Neuronal stem cell (in vitro differentiated cells): ENCODE results near the gene PLSCR1.

Experiments used
- DNase-seq: peaks from one replicate; pipeline ENCODE4 v3.0.0-alpha.2; 2013; ENCODE audit warnings: low spot score
- H2AFZ ChIP-seq: one replicate; pipeline ENCODE4 v1.6.1; 2013; ENCODE audit warnings: mild to moderate bottlenecking, low read length, inconsistent platforms
- H2AK5ac ChIP-seq: 2 replicates; pipeline ENCODE4 v1.6.1; 2013; ENCODE audit warnings: low read depth, mild to moderate bottlenecking, inconsistent platforms, low read length, moderate library complexity, mixed read lengths
- H2BK120ac ChIP-seq: 2 replicates; pipeline ENCODE4 v1.6.1; 2013; ENCODE audit warnings: low read depth, mild to moderate bottlenecking, inconsistent platforms, low read length, moderate library complexity, mixed read lengths
- H2BK12ac ChIP-seq: one replicate; pipeline ENCODE4 v1.6.1; 2013; ENCODE audit warnings: low read length, inconsistent platforms
- H2BK15ac ChIP-seq: 2 replicates; pipeline ENCODE4 v1.6.1; 2013; ENCODE audit warnings: mild to moderate bottlenecking, low read length, inconsistent platforms, mixed read lengths
- H2BK5ac ChIP-seq: one replicate; pipeline ENCODE4 v1.6.1; 2013; ENCODE audit warnings: inconsistent platforms, mild to moderate bottlenecking, low read length, moderate library complexity
- H3K14ac ChIP-seq: one replicate; pipeline ENCODE4 v1.6.1; 2013; ENCODE audit warnings: low read length, inconsistent platforms
- H3K18ac ChIP-seq: 2 replicates; pipeline ENCODE4 v1.6.1; 2013; ENCODE audit warnings: low read length, inconsistent platforms
- H3K23ac ChIP-seq: 2 replicates; pipeline ENCODE4 v1.6.1; 2013; ENCODE audit warnings: low read depth, mild to moderate bottlenecking, mixed read lengths, low read length, inconsistent platforms; ENCODE audit not compliant: poor library complexity
- H3K27ac ChIP-seq: replicated peaks from 3 replicates; pipeline ENCODE4 v1.5.1; 2013; ENCODE audit warnings: low read length, inconsistent platforms
- H3K27me3 ChIP-seq, 3 experiments: 2 replicates each; pipeline ENCODE4 v1.6.1; 2013; ENCODE audit warnings: low read length in 3 of 3, mild to moderate bottlenecking in 2 of 3, inconsistent platforms in 1 of 3, low read depth in 1 of 3, mixed read lengths in 1 of 3, moderate library complexity in 1 of 3; ENCODE audit not compliant: control insufficient read depth in 3 of 3, insufficient read depth in 3 of 3
- H3K36me3 ChIP-seq, 2 donors: replicated peaks in 1 of 2; 2 replicates each; pipeline ENCODE4 v1.6.1; 2013; ENCODE audit warnings: low read length in 2 of 2; ENCODE audit not compliant: control insufficient read depth in 2 of 2, insufficient read depth in 2 of 2
- H3K4ac ChIP-seq: 2 replicates; pipeline ENCODE4 v1.6.1; 2013; ENCODE audit warnings: inconsistent platforms, mild to moderate bottlenecking, low read length, moderate library complexity
- H3K4me1 ChIP-seq, 2 donors: 1 replicate in 1 of 2; 2 replicates in 1 of 2; pipeline ENCODE4 v1.6.1; 2013; ENCODE audit warnings: low read length in 2 of 2, low read depth in 1 of 2; ENCODE audit not compliant: control insufficient read depth in 2 of 2, insufficient read depth in 1 of 2
- H3K4me2 ChIP-seq: one replicate; pipeline ENCODE4 v1.6.1; 2013; ENCODE audit warnings: mild to moderate bottlenecking, low read length, inconsistent platforms; ENCODE audit not compliant: insufficient read depth, poor library complexity, severe bottlenecking
- H3K4me3 ChIP-seq, 2 donors: 2 replicates each; pipeline ENCODE4 v1.5.1; 2013; ENCODE audit warnings: low read length in 2 of 2, mild to moderate bottlenecking in 2 of 2, inconsistent platforms in 1 of 2, moderate library complexity in 1 of 2
- H3K79me1 ChIP-seq: one replicate; pipeline ENCODE4 v1.6.1; 2013; ENCODE audit warnings: low read depth, mild to moderate bottlenecking, inconsistent platforms, low read length, moderate library complexity
- H3K9ac ChIP-seq: one replicate; pipeline ENCODE4 v1.6.1; 2013; ENCODE audit warnings: mild to moderate bottlenecking, low read depth, low read length, inconsistent platforms; ENCODE audit not compliant: poor library complexity
- H3K9me3 ChIP-seq, 2 donors: replicated peaks in 1 of 2; 2 replicates each; pipeline versions ENCODE3 to v1.6.1; 2013; ENCODE audit warnings: low read length in 2 of 2, mild to moderate bottlenecking in 2 of 2, inconsistent platforms in 1 of 2, low read depth in 1 of 2, mixed read lengths in 1 of 2, moderate library complexity in 1 of 2; ENCODE audit not compliant: control insufficient read depth in 2 of 2, insufficient read depth in 1 of 2
- H4K8ac ChIP-seq: one replicate; pipeline ENCODE4 v1.6.1; 2013; ENCODE audit warnings: low read depth, mild to moderate bottlenecking, inconsistent platforms, low read length, moderate library complexity
- H4K91ac ChIP-seq: one replicate; pipeline ENCODE4 v1.6.1; 2013; ENCODE audit warnings: low read length, low read depth, mild to moderate bottlenecking, inconsistent platforms; ENCODE audit not compliant: poor library complexity
- WGBS, 2 donors: extraction: QIAGEN DNeasy Blood & Tissue Kit; methylation state at CpG; one replicate each; pipeline ENCODE4 v1.1.7; 2013; ENCODE audit warnings: missing lambda C conversion rate in 2 of 2, mixed read lengths in 1 of 2; ENCODE audit not compliant: insufficient read length in 2 of 2, insufficient replicate concordance in 1 of 2; ENCODE audit errors: extremely low coverage in 2 of 2; 5-methylcytosine and 5-hydroxymethylcytosine counted together

The PLSCR1 gene

DNA sequence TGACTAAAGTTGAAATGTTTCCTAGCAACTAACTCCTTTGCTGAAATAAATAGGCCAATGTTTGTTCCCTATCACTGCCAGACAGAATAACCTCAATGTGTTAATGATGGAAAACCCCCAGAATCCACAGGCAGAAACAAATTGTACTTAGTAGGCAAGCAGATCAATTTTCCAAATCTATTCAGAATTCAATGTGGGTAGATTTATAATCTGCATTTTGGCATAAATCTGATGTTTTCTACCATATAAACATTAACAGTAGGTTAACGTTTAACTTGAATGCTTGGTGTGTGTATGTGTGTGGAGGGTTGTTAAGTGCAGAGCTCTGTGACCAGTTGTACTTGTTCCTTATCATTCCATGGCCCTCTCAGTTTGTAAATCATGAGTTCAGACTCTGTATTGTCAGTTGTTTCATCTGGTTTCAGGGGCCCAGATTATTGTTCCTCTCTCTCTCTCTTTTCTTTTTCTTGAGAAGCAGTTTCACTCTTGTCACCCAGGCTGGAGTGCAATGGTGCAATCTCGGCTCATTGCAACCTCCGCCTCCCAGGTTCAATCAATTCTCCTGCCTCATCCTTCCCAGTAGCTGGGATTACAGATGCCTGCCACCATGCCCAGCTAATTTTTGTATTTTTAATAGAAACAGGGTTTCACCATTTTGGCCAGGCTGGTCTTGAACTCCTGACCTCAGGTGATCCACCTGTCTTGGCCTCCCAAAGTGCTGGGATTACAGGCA, 32.8 kb downstream of the PLSCR1 start:
- DNase-seq: no peak
- no peak overlapping the region for H3K23ac ChIP-seq
- no peak overlapping the region for H3K9ac ChIP-seq
- H3K27ac ChIP-seq: no peak overlapping the region
- H2BK120ac ChIP-seq: no peak overlapping the region
- H2AFZ ChIP-seq: no peak overlapping the region
- H2BK15ac ChIP-seq: no peak overlapping the region
- no peak overlapping the region for H2AK5ac ChIP-seq
- H3K4me3 ChIP-seq: no peak overlapping the region
- no peak overlapping the region for H3K18ac ChIP-seq
- H3K27me3 ChIP-seq: no peaks in the 10 kb centered on the region
- WGBS, 2 donors: no CpG with 5 or more reads among the region's 3 CpGs
- H3K14ac ChIP-seq: no peak overlapping the region
- H4K91ac ChIP-seq: no peak overlapping the region
- peaks cover 4 to 15% of the 10 kb centered on the region in 2 donors for H3K4me1 ChIP-seq
- no peak overlapping the region for H3K4ac ChIP-seq
- peaks cover 0 to 7% of the 10 kb centered on the region in 2 donors for H3K9me3 ChIP-seq
- H3K79me1 ChIP-seq: no peaks in the 10 kb centered on the region
- no peak overlapping the region for H2BK12ac ChIP-seq
- H3K4me2 ChIP-seq: no peak overlapping the region
- H4K8ac ChIP-seq: no peak overlapping the region
- no peak overlapping the region for H2BK5ac ChIP-seq
- H3K36me3 ChIP-seq: peaks cover 0 to 15% of the 10 kb centered on the region in 2 donors

DNA sequence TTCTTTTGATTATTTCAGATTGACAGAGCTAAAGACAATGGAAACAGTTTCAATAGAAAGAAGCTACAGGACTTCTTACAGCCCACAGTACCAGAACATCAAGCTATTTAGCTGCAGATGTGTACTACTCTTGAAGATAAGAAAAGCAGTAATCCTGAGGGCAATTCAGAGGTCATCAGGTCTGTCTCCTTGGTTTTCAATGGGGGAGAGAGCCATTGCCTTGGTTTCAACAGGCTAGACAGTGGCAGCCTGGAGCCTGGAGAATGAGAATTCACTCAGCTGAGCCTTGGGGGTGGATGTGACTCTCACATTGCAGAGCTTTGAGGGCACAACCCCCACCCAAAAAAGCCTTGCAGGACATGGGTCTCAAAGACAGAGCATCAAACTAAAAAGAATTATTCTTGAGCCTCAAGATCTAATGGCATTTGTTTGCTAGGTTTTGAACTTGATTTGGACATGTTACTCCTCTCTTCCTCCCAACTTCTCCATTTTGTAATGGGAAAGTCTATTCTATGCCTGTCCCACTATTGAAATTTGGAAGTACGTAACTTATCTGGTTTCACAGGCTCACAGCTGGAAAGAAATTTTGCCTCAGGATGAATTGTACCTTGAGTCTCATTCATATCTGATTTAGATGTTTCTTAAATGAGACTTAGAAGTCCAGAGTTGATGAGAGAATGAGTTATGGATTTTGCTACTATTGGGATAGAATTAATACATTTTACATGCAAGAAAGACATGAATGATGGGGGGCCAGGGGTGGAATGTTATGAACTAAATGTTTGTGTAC, 36.9 kb downstream of the PLSCR1 start:
- Histone ChIP-seq H3K14ac (no peak overlapping the region), H2BK12ac (no peak overlapping the region), H2AFZ (no peak overlapping the region), H2BK120ac (no peak overlapping the region), H4K91ac (no peak overlapping the region), H3K18ac (no peak overlapping the region), H3K79me1 (no peaks in the 10 kb centered on the region), H3K9ac (no peak overlapping the region), H3K9me3 (peaks cover 0 to 9% of the 10 kb centered on the region in 2 donors), H2BK15ac (no peak overlapping the region), H3K36me3 (no peaks in the 10 kb centered on the region), H3K4ac (no peak overlapping the region), H3K4me1 (peaks cover 2 to 32% of the 10 kb centered on the region in 2 donors), H4K8ac (no peak overlapping the region), H3K4me2 (no peak overlapping the region), H2AK5ac (no peak overlapping the region), H3K27me3 (no peaks in the 10 kb centered on the region), H2BK5ac (no peak overlapping the region), H3K27ac (no peak overlapping the region), H3K4me3 (no peak overlapping the region), H3K23ac (no peak overlapping the region)
- WGBS, 2 donors: no CpG with 5 or more reads among the region's 1 CpG
- DNase-seq: no peak

DNA sequence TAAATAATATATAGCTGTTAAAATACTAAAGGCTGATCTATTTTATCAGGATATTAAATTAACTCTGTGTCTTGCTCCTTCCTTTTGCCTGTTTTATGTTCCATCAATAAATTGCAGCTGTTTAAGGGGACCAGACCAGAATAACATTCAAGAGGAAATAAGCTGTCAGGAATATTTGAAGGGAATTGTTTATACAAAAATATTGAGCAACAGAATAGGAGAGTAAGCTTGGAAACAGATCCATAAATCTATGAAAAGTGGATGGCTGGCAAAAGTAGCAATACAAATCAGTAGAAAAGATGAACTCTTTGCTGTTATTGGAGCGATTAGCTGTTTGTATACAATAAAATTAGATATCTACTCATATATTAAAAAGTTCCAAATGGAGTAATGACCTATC, 38.9 kb downstream of the PLSCR1 start:
- no peak overlapping the region for H4K91ac ChIP-seq
- H2AK5ac ChIP-seq: no peak overlapping the region
- WGBS, 2 donors: no CpG with 5 or more reads among the region's 1 CpG
- H3K79me1 ChIP-seq: no peaks in the 10 kb centered on the region
- H3K9ac ChIP-seq: no peak overlapping the region
- no peak overlapping the region for H3K4me2 ChIP-seq
- H2AFZ ChIP-seq: no peak overlapping the region
- no peak overlapping the region for H2BK120ac ChIP-seq
- no peak overlapping the region for H3K14ac ChIP-seq
- H3K4me3 ChIP-seq: no peak overlapping the region
- H3K27ac ChIP-seq: no peak overlapping the region
- no peak overlapping the region for H2BK12ac ChIP-seq
- peaks cover 0 to 9% of the 10 kb centered on the region in 2 donors for H3K9me3 ChIP-seq
- H3K36me3 ChIP-seq: no peaks in the 10 kb centered on the region
- H3K4me1 ChIP-seq: peaks cover 2 to 32% of the 10 kb centered on the region in 2 donors
- H2BK15ac ChIP-seq: no peak overlapping the region
- no peak overlapping the region for H2BK5ac ChIP-seq
- H3K18ac ChIP-seq: no peak overlapping the region
- H3K4ac ChIP-seq: no peak overlapping the region
- no peak for DNase-seq
- no peak overlapping the region for H3K23ac ChIP-seq
- no peaks in the 10 kb centered on the region for H3K27me3 ChIP-seq
- no peak overlapping the region for H4K8ac ChIP-seq

DNA sequence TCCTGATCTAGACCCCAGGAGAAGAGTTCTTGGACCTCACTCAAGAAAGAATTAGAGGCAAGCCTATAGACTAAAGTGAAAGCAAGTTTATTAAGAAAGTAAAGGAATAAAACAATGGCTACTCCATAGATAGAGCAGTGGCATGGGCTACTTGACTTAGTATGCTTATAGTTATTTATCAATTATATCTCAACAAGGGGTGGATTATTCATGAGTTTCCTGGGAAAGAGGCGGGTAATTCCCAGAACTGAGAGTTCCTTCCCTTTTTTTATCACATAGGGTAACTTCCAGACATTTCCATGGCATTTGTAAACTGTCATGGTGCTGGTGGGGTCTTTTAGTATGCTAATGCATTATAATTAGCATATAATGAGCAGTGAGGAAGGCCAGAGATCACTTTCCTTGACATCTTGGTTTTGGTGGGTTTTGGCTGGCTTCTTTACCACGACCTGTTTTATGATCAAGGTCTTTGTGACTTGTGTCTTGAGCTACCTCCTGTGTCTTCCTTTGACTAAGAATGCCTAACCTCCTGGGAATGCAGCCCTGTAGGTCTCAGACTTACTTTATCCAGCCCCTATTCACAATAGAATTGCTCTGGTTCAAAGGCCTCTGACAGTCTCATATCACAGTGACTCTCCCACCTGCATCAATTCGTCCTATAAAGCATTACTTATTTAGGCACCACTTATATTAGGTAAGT, 39.8 kb downstream of the PLSCR1 start:
- Histone ChIP-seq H3K4me2 (no peak overlapping the region), H3K4ac (no peak overlapping the region), H2AK5ac (no peak overlapping the region), H2BK15ac (no peak overlapping the region), H2BK120ac (no peak overlapping the region), H3K27ac (no peak overlapping the region), H3K4me1 (peaks cover 2 to 32% of the 10 kb centered on the region in 2 donors), H3K9me3 (peaks cover 0 to 9% of the 10 kb centered on the region in 2 donors), H3K36me3 (no peaks in the 10 kb centered on the region), H3K9ac (no peak overlapping the region), H3K4me3 (no peak overlapping the region), H2BK12ac (no peak overlapping the region), H3K18ac (no peak overlapping the region), H4K91ac (no peak overlapping the region), H2BK5ac (no peak overlapping the region), H3K79me1 (no peaks in the 10 kb centered on the region), H3K14ac (no peak overlapping the region), H3K27me3 (no peaks in the 10 kb centered on the region), H2AFZ (no peak overlapping the region), H4K8ac (no peak overlapping the region), H3K23ac (no peak overlapping the region)
- no CpG with 5 or more reads among the region's 3 CpGs for WGBS, 2 donors
- no peak for DNase-seq
